ENCODE data around the gene CDC42EP2. TPM values are rescaled to one million over a fixed set of nuclear protein-coding genes. Genes with fewer than 3 reads are reported as not detected.

CDC42EP2 gene
- total and polyA plus RNA-seq, 8 donors, result 2.4 to 7.9 (median 3.9) TPM

DNA sequence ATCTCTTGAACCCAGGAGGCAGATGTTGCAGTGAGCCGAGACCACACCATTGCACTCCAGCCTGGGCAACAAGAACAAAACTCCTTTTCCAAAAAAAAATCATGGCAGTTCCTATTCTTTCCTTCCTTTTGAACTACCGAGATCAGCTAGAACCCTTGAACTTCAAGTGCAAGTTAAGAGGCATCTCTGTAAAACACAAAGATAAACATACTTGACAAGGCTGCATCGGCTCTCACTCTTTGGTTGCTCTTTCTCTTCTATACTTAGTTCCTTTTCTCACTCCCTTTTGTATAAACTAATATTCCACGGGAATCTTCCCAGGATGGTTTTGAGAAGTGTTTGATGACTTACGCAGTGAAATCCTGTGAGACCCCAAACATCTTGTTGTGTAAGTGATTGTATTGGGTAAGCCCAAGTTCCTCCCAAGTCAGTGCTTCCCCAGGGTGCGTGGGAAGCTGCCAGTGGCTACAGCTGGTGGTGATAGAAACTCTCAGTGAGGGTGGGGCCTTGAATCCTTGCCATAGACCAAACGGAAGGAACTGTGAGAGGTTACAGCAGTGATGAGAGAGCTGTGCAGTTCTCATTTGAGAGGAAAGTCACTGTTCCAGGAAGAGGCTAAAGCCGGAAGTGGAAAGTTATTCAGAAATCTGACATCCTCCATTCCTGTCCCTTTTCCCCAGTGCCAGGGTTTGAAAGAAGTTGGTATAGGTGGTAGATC is 24.1 kb upstream of the CDC42EP2 start:
- H3K27ac ChIP-seq, result peak overlapping the region; percentile 12 to 89 (median 58)
- peaks cover 0 to 8% (median 0%) of the 10 kb centered on the region in 3 donors for H3K36me3 ChIP-seq
- FAIRE-seq (no peak), DNase-seq (peak; percentile 70 to 90 (median 86)), ATAC-seq (peak; percentile 91 to 94 (median 92))
- intact Hi-C loops (cut with DNase I), result no loop called here
- 34 to 36% methylated on average over 8 of the region's 8 CpGs for WGBS, 2 donors
- no peaks in the 10 kb centered on the region for H3K27me3 ChIP-seq
- peaks cover 0 to 25% (median 6%) of the 10 kb centered on the region in 3 donors for H3K4me1 ChIP-seq
- no peak for TF ChIP-seq CTCF (IDR thresholded peaks at IDR 0.05)
- H3K4me3 ChIP-seq, result no peak overlapping the region
- no peaks in the 10 kb centered on the region for H3K9me3 ChIP-seq

DNA sequence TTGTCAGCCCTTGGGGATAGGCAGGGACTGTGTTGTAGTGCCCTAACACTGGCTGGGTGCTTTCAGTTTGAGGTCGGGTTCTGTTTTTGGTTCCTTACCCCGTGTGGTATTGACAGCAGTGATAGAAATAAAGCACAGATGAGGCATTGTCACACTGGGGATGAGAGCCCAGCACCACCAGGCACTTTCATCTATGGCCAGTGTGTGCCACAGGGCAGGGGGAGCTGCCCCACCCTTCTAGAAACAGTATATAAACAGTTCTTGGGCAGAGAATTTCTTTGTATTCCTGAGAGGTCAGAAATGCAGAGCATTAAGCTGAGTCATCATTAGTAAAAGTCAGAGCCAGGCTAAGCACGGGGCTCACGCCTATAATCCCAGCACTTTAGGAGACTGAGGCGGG is 23.1 kb upstream of the CDC42EP2 start:
- no peaks in the 10 kb centered on the region for H3K27me3 ChIP-seq
- ATAC-seq, result peak in 2 of 4 donors; percentile 58 to 62
- peak overlapping the region; percentile 12 to 89 (median 58) for H3K27ac ChIP-seq
- peaks cover 0 to 12% (median 0%) of the 10 kb centered on the region in 3 donors for H3K36me3 ChIP-seq
- DNase-seq, result no peak
- 76 to 77% methylated on average over 5 of the region's 5 CpGs for WGBS, 2 donors
- TF ChIP-seq CTCF (IDR thresholded peaks at IDR 0.05), result no peak
- no peaks in the 10 kb centered on the region for H3K9me3 ChIP-seq
- H3K4me1 ChIP-seq, result peaks cover 0 to 25% (median 6%) of the 10 kb centered on the region in 3 donors
- no peak overlapping the region for H3K4me3 ChIP-seq
- intact Hi-C loops (cut with DNase I), result no loop called here
- no peak for FAIRE-seq

DNA sequence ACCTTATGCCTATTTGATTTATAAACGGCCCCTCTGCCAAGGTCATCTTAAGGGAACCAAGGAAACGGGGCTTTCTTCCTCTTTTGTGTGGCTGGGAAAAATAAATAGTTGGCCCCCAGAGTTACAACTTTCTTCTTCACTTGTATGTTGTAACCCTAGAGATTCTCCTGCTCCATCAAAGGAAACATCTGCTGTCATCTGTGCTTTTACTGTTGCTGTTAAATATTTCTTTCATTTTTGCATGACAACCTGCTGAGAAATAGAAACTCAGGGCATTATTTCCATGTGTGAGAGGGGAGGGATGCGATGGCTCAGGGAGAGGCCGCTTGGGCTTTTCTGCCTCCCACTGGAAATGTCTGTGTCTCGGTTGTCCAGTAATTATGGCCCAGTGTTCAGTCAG is 21.8 kb upstream of the CDC42EP2 start:
- DNase-seq (no peak), ATAC-seq (no peak), FAIRE-seq (no peak)
- intact Hi-C loops (cut with DNase I), result no loop called here
- H3K27me3 ChIP-seq, result no peaks in the 10 kb centered on the region
- H3K36me3 ChIP-seq, result peaks cover 0 to 12% (median 0%) of the 10 kb centered on the region in 3 donors
- H3K9me3 ChIP-seq, result no peaks in the 10 kb centered on the region
- peaks cover 0 to 25% (median 6%) of the 10 kb centered on the region in 3 donors for H3K4me1 ChIP-seq
- no peak for TF ChIP-seq CTCF (IDR thresholded peaks at IDR 0.05)
- no peak overlapping the region for H3K4me3 ChIP-seq
- 70 to 72% methylated on average over 5 of the region's 5 CpGs for WGBS, 2 donors
- peak overlapping the region in 1 of 4 donors; percentile 89 for H3K27ac ChIP-seq

DNA sequence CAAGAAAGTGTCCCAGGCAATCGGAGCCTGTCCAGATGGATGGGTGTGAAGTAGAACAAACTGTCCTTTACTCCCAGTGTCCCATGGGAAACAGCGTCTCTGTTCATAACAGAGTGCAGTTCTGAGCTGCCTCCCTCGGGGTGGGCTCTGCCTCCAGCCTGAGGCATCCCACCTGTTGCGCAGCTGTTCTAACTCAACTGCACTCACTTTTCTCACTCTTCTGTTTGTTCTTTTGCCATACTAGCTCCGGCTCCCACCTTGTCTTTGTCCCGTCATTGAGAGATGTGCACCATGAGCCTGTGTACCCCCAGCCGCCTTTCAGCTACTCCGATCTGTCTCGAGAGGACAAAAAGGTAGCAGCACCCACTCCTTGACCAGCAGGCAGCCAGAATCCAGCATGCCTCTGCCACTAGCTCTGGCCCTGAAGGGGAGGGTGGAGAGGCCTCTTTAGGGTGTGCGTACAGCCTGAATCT is 20.7 kb upstream of the CDC42EP2 start:
- no peak for DNase-seq
- WGBS, 2 donors, result 88 to 93% methylated on average over 10 of the region's 10 CpGs
- no peak for FAIRE-seq
- Histone ChIP-seq H3K4me3 (no peak overlapping the region), H3K9me3 (no peaks in the 10 kb centered on the region), H3K36me3 (peaks cover 0 to 12% (median 0%) of the 10 kb centered on the region in 3 donors), H3K27me3 (no peaks in the 10 kb centered on the region), H3K4me1 (peaks cover 0 to 25% (median 6%) of the 10 kb centered on the region in 3 donors), H3K27ac (no peak overlapping the region)
- no peak for TF ChIP-seq CTCF (IDR thresholded peaks at IDR 0.05)
- intact Hi-C loops (cut with DNase I), result no loop called here
- no peak for ATAC-seq

DNA sequence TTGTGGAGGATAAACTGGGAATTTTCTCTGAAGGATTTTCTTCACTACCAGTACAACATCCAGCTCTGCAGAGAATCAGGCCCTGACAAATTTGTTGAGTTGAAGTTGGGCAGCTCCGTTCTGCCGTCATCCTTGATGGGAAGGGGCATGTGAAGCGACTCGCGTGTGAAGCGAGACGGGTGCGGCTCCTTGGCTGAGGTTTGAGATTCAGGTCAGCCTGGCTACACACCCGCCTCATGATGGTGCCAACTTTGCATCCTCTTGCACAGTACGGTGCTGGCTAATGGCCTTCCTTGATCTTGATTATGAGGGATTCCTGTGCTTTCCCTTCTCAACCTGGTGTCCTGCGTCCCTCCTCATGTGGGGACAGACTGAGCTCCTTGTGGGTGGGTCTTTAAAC is 19.7 kb upstream of the CDC42EP2 start:
- Histone ChIP-seq H3K9me3 (no peaks in the 10 kb centered on the region), H3K27me3 (no peaks in the 10 kb centered on the region), H3K4me3 (no peak overlapping the region), H3K27ac (no peak overlapping the region), H3K4me1 (peaks cover 0 to 24% (median 6%) of the 10 kb centered on the region in 3 donors), H3K36me3 (peaks cover 0 to 12% (median 0%) of the 10 kb centered on the region in 3 donors)
- intact Hi-C loops (cut with DNase I), result no loop called here
- ATAC-seq (no peak), FAIRE-seq (no peak), DNase-seq (no peak)
- WGBS, 2 donors, result 93 to 97% methylated on average over 11 of the region's 11 CpGs
- no peak for TF ChIP-seq CTCF (IDR thresholded peaks at IDR 0.05)
